DMS79 treated with DMSO at 0.1 percent for 48 hours (cell line): ENCODE results near the gene TMEM132C.

ENCODE experiments used
- DNase-seq: peaks from one replicate; lab custom pipeline; 2025; lab: John Stamatoyannopoulos, UW

Gene TMEM132C

GRCh38 chr12:128712622-128713021 is 445.7 kb downstream of the TMEM132C start:
- DNase-seq: no peak

GRCh38 chr12:128715485-128715884 is 448.5 kb downstream of the TMEM132C start:
- DNase-seq: no peak

- DNase-seq: no peak
Observed at GRCh38 chr12:128724468-128725046, 457.6 kb downstream of the TMEM132C start.

GRCh38 chr12:128726886-128727285 is 459.9 kb downstream of the TMEM132C start:
- no peak for DNase-seq

- DNase-seq: no peak
Observed at GRCh38 chr12:128727461-128727860, 460.5 kb downstream of the TMEM132C start.

DNA sequence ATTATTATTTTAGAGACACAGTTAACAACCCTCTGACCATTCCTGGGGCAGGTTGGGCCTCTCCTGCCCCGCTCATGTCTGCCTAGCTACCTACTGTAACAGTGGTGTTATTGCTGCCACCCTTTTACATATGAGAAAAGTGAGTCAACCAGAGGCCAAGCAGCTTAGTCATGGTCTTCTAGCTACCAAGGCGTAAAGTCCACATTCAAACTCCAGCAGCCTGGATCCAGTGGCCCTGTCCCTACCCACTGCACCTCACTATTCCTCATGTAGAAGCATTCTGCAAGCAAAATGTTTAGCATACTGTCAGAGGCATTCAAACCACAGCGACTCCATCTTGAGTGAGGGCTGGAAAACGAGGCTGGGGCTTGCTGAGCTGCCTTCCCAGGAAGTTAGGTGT is 461.0 kb downstream of the TMEM132C start:
- no peak for DNase-seq

GRCh38 chr12:128729628-128730121 is 462.7 kb downstream of the TMEM132C start:
- DNase-seq: no peak

DNA sequence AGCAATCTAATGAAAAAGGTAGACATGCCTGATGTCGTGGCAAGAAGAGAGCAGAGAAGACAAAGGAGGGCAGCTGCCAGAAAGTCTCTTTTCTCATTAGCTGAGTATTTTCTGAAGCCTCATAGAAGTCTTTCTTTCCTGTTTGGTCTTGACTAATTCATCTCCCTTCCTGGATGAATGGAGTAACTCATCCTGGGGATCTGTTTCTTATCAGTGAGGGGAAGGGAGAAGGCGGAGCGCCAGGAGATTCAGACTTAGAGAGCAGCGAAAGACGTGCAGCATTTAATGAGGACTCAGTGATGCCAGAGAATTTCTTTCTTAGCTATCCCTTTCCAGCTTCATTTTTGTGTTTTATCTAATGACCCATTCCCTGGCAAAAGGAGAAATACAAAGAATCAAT is 467.4 kb downstream of the TMEM132C start:
- no peak for DNase-seq

DNA sequence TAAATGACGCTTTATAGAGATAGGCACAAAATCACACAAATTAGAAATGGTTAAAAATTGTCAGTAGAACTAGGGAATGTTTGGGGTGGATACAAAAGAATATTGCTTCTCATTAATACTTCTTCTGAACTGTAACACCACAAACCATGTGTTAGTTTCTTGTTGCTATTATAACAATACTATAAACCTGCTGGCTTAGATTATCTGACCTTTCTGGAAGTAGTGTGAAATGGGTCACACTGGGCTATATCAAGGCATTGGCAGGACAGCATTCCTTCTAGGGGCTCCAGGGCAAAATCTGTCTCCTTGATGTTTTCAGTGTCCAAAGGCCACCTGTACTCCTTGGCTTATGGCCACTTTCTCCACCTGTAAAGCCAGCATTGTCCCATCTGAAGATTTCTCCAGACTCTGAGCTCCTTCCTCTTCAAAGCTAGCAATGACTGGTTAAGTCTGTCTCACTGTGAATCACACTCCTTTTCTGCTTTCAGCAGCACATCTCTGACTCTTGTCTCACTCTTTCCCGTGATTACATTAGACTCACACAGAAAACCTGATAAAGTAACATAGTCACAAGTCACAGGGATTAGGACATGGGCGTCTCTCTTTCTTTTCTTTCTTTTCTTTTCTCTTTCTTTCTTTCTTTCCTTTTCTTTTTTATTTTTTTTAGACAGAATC is 470.5 kb downstream of the TMEM132C start:
- DNase-seq: no peak

DNA sequence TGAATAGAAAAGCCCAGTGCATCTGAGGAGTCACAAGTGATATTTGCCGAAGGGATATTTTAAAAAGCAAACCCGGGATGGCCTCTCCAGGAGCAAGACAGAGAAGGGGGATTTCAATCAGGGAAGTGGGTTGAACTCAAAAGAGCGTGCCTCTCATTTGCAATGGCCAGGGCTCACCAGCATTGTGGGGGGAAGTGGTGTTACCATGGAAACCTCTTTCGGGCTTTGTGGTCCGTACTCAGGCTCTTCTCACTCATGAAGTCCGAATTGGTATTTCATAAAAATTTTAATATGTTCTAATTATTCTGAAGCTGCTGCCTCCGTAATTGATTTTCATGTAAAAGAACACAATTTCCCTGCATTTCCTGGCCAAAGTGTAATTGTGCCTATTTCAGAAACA is 476.9 kb downstream of the TMEM132C start:
- DNase-seq: no peak

GRCh38 chr12:128745772-128746689 is 479.1 kb downstream of the TMEM132C start:
- DNase-seq: no peak

DNA sequence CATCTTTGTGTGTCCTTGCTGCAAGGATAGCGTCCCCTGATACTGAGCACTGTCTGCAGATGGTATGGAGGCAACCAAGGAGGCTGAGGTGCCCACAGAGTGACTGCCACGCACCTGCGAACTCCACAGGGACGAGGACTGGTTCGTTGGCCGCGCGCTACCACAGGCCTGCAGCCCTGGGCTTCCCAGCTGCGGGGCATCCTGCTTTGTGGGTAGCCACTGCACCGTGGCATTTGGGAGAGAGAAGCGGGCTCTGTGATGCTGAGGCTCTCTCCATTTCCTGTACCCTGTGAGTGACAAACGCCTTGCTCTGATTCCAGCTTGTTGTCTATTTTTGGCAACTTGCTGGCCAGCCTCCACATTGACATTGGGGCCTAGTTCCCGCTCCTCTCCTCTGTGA is 480.5 kb downstream of the TMEM132C start:
- no peak for DNase-seq

DNA sequence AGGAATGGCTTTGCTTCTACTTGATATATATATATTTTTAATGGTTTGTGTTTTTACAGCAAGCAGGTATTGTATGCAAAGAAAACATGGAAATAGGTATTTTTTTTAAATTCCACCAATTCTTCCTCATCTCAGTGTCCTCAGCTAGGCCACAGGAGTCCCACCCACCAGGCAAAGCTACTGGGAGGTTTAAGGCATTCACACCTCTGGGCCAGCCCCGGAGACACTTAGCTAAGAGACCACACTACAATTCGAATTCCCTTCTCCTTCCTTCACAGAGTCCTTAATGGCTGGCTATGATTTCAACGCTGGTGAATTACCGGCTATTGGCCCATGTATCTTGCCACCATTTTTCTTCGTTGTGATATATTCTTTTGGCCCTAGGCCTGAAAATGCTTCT is 485.4 kb downstream of the TMEM132C start:
- no peak for DNase-seq

- no peak for DNase-seq
Observed at GRCh38 chr12:128753438-128753837, 486.5 kb downstream of the TMEM132C start.

DNA sequence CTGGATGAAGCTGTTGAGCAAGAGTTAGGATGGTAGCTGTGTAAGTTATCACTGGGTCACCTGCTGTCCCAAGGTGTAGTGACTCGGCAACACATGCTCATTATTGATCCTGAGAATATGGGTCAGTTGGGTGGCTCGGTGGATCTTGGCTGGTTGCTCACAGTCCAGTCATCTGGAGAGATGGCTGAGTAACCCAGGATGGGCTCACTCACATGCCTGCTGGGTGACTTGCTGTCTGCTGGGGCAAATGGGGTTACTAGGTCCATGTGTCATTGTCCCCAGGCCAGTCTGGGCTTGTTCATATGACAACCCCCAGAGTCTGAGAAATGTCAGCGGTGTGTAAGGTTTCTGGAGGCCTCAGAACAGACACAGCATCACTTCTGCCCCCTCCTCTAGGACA is 487.3 kb downstream of the TMEM132C start:
- no peak for DNase-seq

GRCh38 chr12:128755566-128755965 is 488.6 kb downstream of the TMEM132C start:
- no peak for DNase-seq
